ENCODE measurements around the gene SLC25A22.

DNA sequence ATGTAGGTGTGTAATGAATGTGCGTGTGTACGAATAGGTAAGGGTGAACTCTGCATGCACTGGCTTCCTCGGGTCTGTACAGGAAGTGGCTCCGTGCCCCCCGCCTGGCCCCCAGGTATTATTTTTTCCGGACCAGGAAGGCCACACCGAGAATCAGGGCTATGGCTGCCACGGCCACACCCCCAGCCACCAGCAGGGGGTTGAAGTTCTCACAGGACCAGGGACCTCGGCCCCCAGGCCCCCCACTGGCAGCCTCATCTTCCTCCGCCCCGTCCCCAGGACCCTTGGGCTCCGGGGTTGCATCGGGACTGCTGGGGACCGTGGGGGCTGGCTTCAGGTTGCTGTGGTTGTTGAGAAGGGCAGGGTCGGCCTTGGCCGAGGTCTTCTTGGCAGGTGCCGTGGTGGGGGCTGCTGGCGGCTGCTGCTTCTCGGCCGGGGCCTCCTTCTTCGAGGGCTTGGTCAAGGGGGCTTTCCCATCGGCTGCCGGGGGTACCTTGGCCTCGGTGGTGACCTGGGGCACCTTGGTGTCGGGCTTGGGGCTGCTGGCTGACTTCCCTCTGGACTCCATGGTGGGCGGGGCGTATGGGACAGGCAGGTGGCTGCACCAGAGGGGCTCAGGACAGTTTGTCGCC, 10.0 kb downstream of the SLC25A22 start:
- TF ChIP-seq POLR2AphosphoS5 (IDR thresholded peaks at IDR 0.05; ENCODE audit: control insufficient read depth, insufficient read depth, low read depth, low read length) (no peak), SIN3A (IDR thresholded peaks at IDR 0.05; ENCODE audit: borderline replicate concordance in 2 of 2, control insufficient read depth in 1 of 2, low read depth in 2 of 2, low read length in 2 of 2) (no peak), ZNF780A (CRISPR knock-in tag; IDR thresholded peaks at IDR 0.05) (no peak)
- TF ChIP-seq, protein P1, sequence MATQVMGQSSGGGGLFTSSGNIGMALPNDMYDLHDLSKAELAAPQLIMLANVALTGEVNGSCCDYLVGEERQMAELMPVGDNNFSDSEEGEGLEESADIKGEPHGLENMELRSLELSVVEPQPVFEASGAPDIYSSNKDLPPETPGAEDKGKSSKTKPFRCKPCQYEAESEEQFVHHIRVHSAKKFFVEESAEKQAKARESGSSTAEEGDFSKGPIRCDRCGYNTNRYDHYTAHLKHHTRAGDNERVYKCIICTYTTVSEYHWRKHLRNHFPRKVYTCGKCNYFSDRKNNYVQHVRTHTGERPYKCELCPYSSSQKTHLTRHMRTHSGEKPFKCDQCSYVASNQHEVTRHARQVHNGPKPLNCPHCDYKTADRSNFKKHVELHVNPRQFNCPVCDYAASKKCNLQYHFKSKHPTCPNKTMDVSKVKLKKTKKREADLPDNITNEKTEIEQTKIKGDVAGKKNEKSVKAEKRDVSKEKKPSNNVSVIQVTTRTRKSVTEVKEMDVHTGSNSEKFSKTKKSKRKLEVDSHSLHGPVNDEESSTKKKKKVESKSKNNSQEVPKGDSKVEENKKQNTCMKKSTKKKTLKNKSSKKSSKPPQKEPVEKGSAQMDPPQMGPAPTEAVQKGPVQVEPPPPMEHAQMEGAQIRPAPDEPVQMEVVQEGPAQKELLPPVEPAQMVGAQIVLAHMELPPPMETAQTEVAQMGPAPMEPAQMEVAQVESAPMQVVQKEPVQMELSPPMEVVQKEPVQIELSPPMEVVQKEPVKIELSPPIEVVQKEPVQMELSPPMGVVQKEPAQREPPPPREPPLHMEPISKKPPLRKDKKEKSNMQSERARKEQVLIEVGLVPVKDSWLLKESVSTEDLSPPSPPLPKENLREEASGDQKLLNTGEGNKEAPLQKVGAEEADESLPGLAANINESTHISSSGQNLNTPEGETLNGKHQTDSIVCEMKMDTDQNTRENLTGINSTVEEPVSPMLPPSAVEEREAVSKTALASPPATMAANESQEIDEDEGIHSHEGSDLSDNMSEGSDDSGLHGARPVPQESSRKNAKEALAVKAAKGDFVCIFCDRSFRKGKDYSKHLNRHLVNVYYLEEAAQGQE (IDR thresholded peaks at IDR 0.05; ENCODE audit: borderline replicate concordance) = no peak
- TF ChIP-seq, protein P1 (CRISPR knock-in tag; IDR thresholded peaks at IDR 0.05; ENCODE audit: low read depth) = no peak

Measured in K562 (cell line).